ENCODE measurements around the gene NTM.

Gene NTM

DNA sequence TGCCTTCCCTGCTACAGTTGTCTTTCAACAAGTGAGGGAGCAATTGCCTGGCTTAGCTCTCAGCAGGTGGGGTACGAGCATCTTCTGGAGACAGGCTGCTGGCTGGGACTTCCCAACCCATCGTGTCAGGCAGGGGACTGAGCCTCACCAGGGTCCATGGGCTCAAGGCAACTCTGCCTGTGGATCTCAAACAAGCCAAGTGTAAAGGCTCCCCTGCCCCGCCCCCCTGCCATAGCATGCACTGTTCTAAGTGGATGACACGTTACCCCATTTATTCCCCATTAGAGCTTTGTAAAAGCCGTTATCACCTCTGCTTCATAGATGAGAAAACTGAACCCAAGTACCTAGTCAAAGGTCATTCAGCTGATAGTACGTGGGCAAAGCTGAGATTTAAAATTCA, 222.9 kb downstream of the NTM start:
- no peak for DNase-seq (ENCODE audit: insufficient read length, low spot score)
- TF ChIP-seq, protein P1, sequence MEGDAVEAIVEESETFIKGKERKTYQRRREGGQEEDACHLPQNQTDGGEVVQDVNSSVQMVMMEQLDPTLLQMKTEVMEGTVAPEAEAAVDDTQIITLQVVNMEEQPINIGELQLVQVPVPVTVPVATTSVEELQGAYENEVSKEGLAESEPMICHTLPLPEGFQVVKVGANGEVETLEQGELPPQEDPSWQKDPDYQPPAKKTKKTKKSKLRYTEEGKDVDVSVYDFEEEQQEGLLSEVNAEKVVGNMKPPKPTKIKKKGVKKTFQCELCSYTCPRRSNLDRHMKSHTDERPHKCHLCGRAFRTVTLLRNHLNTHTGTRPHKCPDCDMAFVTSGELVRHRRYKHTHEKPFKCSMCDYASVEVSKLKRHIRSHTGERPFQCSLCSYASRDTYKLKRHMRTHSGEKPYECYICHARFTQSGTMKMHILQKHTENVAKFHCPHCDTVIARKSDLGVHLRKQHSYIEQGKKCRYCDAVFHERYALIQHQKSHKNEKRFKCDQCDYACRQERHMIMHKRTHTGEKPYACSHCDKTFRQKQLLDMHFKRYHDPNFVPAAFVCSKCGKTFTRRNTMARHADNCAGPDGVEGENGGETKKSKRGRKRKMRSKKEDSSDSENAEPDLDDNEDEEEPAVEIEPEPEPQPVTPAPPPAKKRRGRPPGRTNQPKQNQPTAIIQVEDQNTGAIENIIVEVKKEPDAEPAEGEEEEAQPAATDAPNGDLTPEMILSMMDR (IDR thresholded peaks at IDR 0.05; ENCODE audit: insufficient read depth, missing control alignments): no peak
- no peak for FAIRE-seq

DNA sequence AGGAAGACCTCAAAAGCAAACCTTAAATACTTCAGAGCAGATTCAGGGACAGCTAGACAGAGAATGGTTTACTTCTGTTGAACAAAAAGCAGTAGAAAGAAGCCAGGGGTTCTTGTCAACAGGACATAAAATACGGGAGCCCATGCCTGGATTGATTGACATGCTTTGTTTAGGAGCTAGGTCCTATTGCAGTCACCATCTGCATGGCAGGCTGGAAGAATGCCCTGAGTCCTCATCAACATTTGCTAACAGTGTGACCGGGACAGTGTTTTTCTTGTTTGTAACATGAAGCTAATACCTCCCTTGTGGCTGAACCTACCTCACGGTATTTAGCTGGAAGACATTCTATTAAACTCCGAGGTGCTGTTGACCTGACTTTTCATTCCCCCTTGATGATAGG, 225.4 kb downstream of the NTM start:
- DNase-seq (ENCODE audit: insufficient read length, low spot score): no peak
- no peak for FAIRE-seq
- TF ChIP-seq, protein P1 (IDR thresholded peaks at IDR 0.05; ENCODE audit: insufficient read depth, missing control alignments): no peak

DNA sequence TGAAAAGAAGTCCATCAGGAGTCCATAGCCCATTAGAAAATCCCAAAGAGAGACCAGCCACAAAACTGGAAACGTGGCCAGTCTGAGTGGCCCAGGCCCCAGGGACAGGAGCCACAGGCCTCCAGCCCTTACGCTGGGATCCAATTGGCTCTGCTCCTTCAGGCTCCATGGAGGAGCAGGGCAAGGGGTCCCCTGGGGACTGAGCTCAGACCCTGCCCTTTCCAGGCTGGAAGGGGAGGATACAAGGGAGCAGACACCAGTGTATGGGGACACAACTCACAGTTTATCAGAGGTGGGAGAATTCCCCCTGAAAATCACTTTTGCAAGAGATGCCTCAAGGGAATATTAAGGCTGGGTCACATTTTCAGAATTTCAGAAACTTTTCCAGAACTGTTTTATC, 227.5 kb downstream of the NTM start:
- TF ChIP-seq, protein P1 (IDR thresholded peaks at IDR 0.05; ENCODE audit: insufficient read depth, missing control alignments): no peak

DNA sequence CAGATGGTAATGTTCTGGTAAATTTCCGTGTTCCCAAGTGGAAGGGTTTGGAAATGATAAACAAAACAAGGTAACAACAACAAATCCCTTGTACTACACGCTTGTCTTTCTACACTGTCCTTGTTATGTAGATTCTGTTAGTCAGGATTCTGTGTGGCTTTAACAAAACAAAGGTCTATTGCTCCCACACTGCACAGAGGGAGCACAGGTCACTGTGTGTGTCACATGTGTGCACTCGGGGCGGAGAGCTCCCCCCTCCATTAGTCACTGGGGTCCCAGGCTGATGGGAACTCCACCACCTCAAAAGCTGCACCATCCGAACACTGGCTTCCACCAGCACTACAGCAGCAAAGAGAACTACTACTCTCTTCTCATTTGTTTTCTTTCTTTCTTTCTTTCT, 227.9 kb downstream of the NTM start:
- TF ChIP-seq, protein P1 (IDR thresholded peaks at IDR 0.05; ENCODE audit: insufficient read depth, missing control alignments): no peak
- DNase-seq (ENCODE audit: insufficient read length, low spot score): no peak
- no peak for FAIRE-seq

More for the DNA sequence above, 227.5 kb downstream of the NTM start:
- DNase-seq (ENCODE audit: insufficient read length, low spot score): no peak
- no peak for FAIRE-seq

DNA sequence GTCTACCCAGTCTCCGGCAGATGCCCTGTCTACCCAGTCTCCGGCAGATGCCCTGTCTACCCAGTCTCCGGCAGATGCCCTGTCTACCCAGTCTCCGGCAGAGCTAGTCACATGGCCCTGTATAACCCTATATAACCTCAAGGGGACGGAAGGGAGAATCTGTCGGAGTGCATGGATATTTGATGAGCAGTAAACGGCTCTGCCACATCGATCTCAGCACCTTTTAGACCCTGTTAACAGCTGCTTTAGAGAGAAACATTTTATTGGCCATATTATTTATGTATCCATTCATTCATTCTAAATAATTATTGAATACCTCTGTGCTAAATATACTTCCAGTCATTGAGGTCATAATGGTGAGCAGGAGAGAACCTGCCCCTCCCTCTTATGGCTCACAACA, 228.9 kb downstream of the NTM start:
- TF ChIP-seq, protein P1 (IDR thresholded peaks at IDR 0.05; ENCODE audit: insufficient read depth, missing control alignments): no peak
- FAIRE-seq: no peak
- DNase-seq (ENCODE audit: insufficient read length, low spot score): no peak

DNA sequence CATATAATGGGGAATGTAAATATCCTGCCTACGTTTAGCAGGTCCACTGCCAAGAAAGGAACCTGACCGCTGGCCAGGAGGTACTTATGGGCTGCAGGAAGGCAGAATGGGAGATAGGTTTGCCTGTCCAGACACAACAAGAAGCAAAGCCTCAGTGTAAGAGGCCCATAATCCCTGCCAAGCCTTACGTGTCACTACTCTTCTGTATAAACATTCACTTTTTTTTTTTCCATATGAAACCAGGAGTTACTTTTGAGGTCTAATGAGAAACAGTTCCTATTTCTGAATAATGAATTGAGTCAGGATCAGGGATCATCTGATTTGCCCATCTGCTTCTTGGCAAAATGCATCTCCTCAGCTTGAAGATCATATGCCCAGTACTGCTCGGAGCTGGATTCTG, 230.2 kb downstream of the NTM start:
- TF ChIP-seq, protein P1 (IDR thresholded peaks at IDR 0.05; ENCODE audit: insufficient read depth, missing control alignments): no peak
- no peak for DNase-seq (ENCODE audit: insufficient read length, low spot score)
- FAIRE-seq: no peak

DNA sequence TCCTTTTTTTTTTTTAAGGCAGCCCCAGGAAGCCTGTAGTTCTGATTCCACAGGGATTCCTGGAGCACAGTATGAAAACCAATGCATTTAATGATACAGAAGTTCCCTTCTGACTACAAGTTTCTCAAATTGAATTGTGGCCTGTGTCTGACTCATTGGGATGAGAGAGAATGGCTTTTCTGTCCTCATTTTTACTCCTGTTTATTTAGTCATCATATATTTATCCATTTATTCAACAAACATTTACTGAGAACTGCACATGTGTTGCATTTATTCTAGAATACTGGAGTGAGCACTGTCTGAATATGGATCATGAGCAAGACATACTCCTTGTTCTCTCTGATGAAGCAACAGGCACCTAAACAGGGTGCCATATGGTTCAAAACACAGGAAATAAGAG, 231.2 kb downstream of the NTM start:
- TF ChIP-seq, protein P1 (IDR thresholded peaks at IDR 0.05; ENCODE audit: insufficient read depth, missing control alignments): no peak
- FAIRE-seq (no peak), DNase-seq (ENCODE audit: insufficient read length, low spot score) (no peak)
